Measurements from ENCODE around the gene NFIA.

NFIA gene

GRCh38 chr1:61082311-61083012, at the start of gene NFIA:
Gene NFIA (plus strand): TSS chr1:61082561.
- peak; percentile 68 for DNase-seq (ENCODE audit: low spot score)

GRCh38 chr1:61035880-61036279, 46.5 kb upstream of the NFIA start:
- no peak for DNase-seq (ENCODE audit: low spot score)

GRCh38 chr1:61042466-61043009, 39.8 kb upstream of the NFIA start:
- DNase-seq (ENCODE audit: low spot score) = no peak

- DNase-seq (ENCODE audit: low spot score) = peak; percentile 90
Observed at GRCh38 chr1:61043010-61043820, 39.1 kb upstream of the NFIA start.

GRCh38 chr1:61046434-61046833, 35.9 kb upstream of the NFIA start:
- no peak for DNase-seq (ENCODE audit: low spot score)

GRCh38 chr1:61047061-61047460, 35.3 kb upstream of the NFIA start:
- DNase-seq (ENCODE audit: low spot score) = no peak

- peak; percentile 92 for DNase-seq (ENCODE audit: low spot score)
Observed at GRCh38 chr1:61049850-61050540, 32.4 kb upstream of the NFIA start.

GRCh38 chr1:61050541-61051442, 31.6 kb upstream of the NFIA start:
- DNase-seq (ENCODE audit: low spot score) = peak; percentile 64

- DNase-seq (ENCODE audit: low spot score) = no peak
Observed at GRCh38 chr1:61051443-61051718, 31.0 kb upstream of the NFIA start.

- no peak for DNase-seq (ENCODE audit: low spot score)
Observed at GRCh38 chr1:61051719-61052394, 30.5 kb upstream of the NFIA start.

- DNase-seq (ENCODE audit: low spot score) = no peak
Observed at GRCh38 chr1:61052395-61053225, 29.8 kb upstream of the NFIA start.

- no peak for DNase-seq (ENCODE audit: low spot score)
Observed at GRCh38 chr1:61053226-61053711, 29.1 kb upstream of the NFIA start.

GRCh38 chr1:61053712-61054600, 28.4 kb upstream of the NFIA start:
- DNase-seq (ENCODE audit: low spot score) = no peak

GRCh38 chr1:61054601-61054993, 27.8 kb upstream of the NFIA start:
- DNase-seq (ENCODE audit: low spot score) = no peak

GRCh38 chr1:61055110-61055614, 27.2 kb upstream of the NFIA start:
- DNase-seq (ENCODE audit: low spot score) = no peak

GRCh38 chr1:61056196-61056572, 26.2 kb upstream of the NFIA start:
- DNase-seq (ENCODE audit: low spot score) = no peak

- no peak for DNase-seq (ENCODE audit: low spot score)
Observed at GRCh38 chr1:61056573-61057439, 25.6 kb upstream of the NFIA start.
